ENCODE results near the gene AP2M1.

DNA sequence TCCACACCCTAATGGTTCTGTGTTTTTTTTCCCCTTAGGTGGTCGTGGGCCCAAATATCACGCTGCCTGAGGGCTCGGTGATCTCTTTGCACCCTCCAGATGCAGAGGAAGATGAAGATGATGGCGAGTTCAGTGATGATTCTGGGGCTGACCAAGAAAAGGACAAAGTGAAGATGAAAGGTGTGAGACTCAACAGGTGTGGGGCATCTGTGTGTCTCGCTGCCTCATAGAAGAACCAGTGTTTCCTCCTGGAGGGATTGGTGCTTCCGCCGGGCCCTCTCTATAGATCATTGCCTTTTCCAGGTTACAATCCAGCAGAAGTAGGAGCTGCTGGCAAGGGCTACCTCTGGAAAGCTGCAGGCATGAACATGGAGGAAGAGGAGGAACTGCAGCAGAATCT lies 32.5 kb upstream of the AP2M1 start:
- no peak for TF ChIP-seq GATA2 (IDR thresholded peaks at IDR 0.05; ENCODE audit: low read depth, low read length)
- TF ChIP-seq GATA3 (IDR thresholded peaks at IDR 0.05; ENCODE audit: low read depth, low read length): no peak

All from SH-SY5Y (cell line).